Upper lobe of right lung (tissue), 1 donor: Measurements from ENCODE around the gene PRR18. TPM values are rescaled to one million over a fixed set of nuclear protein-coding genes. Genes with fewer than 3 reads are reported as not detected.

ENCODE experiments used
- ATAC-seq: fragments of 200-7000 bp; cut with Tn5 transposase; one replicate; pipeline ENCODE4 v1.9.1; 2020; ENCODE audit warnings: mild to moderate bottlenecking, moderate library complexity
- DNase-seq: peaks from one replicate; pipeline ENCODE4 v3.0.0-alpha.2; 2020
- H3K27ac ChIP-seq: fragments of 200-600 bp; one replicate; pipeline ENCODE4 v1.8.0; 2022
- H3K27me3 ChIP-seq: fragments of 200-600 bp; one replicate; pipeline ENCODE4 v1.8.0; 2022; ENCODE audit warnings: mild to moderate bottlenecking
- H3K36me3 ChIP-seq: fragments of 200-600 bp; one replicate; pipeline ENCODE4 v1.8.0; 2022
- H3K4me1 ChIP-seq: fragments of 200-600 bp; one replicate; pipeline ENCODE4 v1.8.0; 2022
- H3K4me3 ChIP-seq: fragments of 200-600 bp; one replicate; pipeline ENCODE4 v1.8.0; 2022; ENCODE audit warnings: mild to moderate bottlenecking
- H3K9me3 ChIP-seq: fragments of 200-600 bp; one replicate; pipeline ENCODE4 v1.8.0; 2022
- CTCF ChIP-seq: fragments of 200-600 bp; IDR thresholded peaks from one replicate; pipeline ENCODE4 v1.8.0; 2022; ENCODE audit warnings: antibody characterized with exemption
- intact Hi-C: fragments of 100-400 bp; cut with DNase I; formaldehyde crosslinking; loops from one replicate; pipeline ENCODE4 v1.11.0; 2022
- total RNA-seq: library from RNA; stranded (reverse); fragmentation: NEBNext Ultra II Directional; extraction: Animal tissue kit (Norgen Biotek cat#: 25700); gene quantifications from one replicate; pipeline ENCODE4 v1.2.1, GENCODE V29; 2021
- donor health status: DM: no; HTN: yes; CAD: no; lungs with severe emphysema.

Gene PRR18
- total RNA-seq, 1 donor from 2014 or later: not detected

- peak overlapping the region; percentile 79 for H3K27ac ChIP-seq
- intact Hi-C loops: no loop called here
- ATAC-seq: no peak
Observed at GRCh38 chr6:166257911-166258318, 50.3 kb downstream of the PRR18 start.

More at GRCh38 chr6:166257911-166258318, 50.3 kb downstream of the PRR18 start:
- no peak overlapping the region for H3K4me3 ChIP-seq
- peaks cover 11% of the 10 kb centered on the region for H3K27me3 ChIP-seq
- no peaks in the 10 kb centered on the region for H3K9me3 ChIP-seq
- no peaks in the 10 kb centered on the region for H3K36me3 ChIP-seq
- DNase-seq: no peak
- H3K4me1 ChIP-seq: peaks cover 21% of the 10 kb centered on the region
- TF ChIP-seq CTCF: no peak

Other genes with a start within 250 kb of the PRR18 start
- gene TBXT, start 140.5 kb downstream of the PRR18 start, total RNA-seq: not detected
- gene SFT2D1, start 34.2 kb upstream of the PRR18 start, total RNA-seq: 49.7 TPM
- 51.2 TPM for gene MPC1, start 74.5 kb upstream of the PRR18 start, total RNA-seq